CD4-positive, alpha-beta T cell treated with Interleukin-6 for 4 hours (primary cell): ENCODE measurements around the gene OTUD3.
A peak's percentile ranks its signal among the peaks of the same experiment; 100 is the strongest.
"Not testable (repeated sequence)": the region's sequence is repeated elsewhere in the genome, so short reads cannot be mapped to it uniquely, and the experiment has no call there.

Experiments used
- DNase-seq: peaks from one replicate; pipeline ENCODE4 v3.0.0-alpha.2; 2020; ENCODE audit warnings: mixed read lengths

OTUD3 gene

GRCh38 chr1:19869453-19869852 lies 12.7 kb upstream of the OTUD3 start:
- not testable (repeated sequence) for DNase-seq

- DNase-seq: no peak
Measured at GRCh38 chr1:19869929-19870328, 12.3 kb upstream of the OTUD3 start.

- no peak for DNase-seq
Measured at GRCh38 chr1:19872190-19872589, 10.0 kb upstream of the OTUD3 start.

- DNase-seq: no peak
Measured at GRCh38 chr1:19877181-19877750, 4.9 kb upstream of the OTUD3 start.

GRCh38 chr1:19877821-19878636 lies 4.2 kb upstream of the OTUD3 start:
- no peak for DNase-seq

- no peak for DNase-seq
Measured at GRCh38 chr1:19878637-19878985, 3.6 kb upstream of the OTUD3 start.

- no peak for DNase-seq
Measured at GRCh38 chr1:19879227-19879626, 3.0 kb upstream of the OTUD3 start.

- DNase-seq: no peak
Measured at GRCh38 chr1:19879661-19880060, 2.5 kb upstream of the OTUD3 start.

GRCh38 chr1:19880841-19881240 lies 1.4 kb upstream of the OTUD3 start:
- DNase-seq: not testable (repeated sequence)

GRCh38 chr1:19884312-19884711 lies 2.1 kb downstream of the OTUD3 start:
- no peak for DNase-seq

GRCh38 chr1:19885821-19886220 lies 3.6 kb downstream of the OTUD3 start:
- DNase-seq: no peak

- DNase-seq: no peak
Measured at GRCh38 chr1:19888112-19888511, 5.9 kb downstream of the OTUD3 start.

- DNase-seq: no peak
Measured at GRCh38 chr1:19889656-19890055, 7.5 kb downstream of the OTUD3 start.

GRCh38 chr1:19892129-19892528 lies 9.9 kb downstream of the OTUD3 start:
- no peak for DNase-seq

GRCh38 chr1:19892628-19893168 lies 10.5 kb downstream of the OTUD3 start:
- DNase-seq: no peak

- no peak for DNase-seq
Measured at GRCh38 chr1:19893687-19894086, 11.5 kb downstream of the OTUD3 start.

GRCh38 chr1:19894218-19894617 lies 12.0 kb downstream of the OTUD3 start:
- no peak for DNase-seq

- DNase-seq: no peak
Measured at GRCh38 chr1:19901653-19902052, 19.5 kb downstream of the OTUD3 start.

GRCh38 chr1:19903621-19904020 lies 21.4 kb downstream of the OTUD3 start:
- DNase-seq: no peak

GRCh38 chr1:19907456-19907855 lies 25.3 kb downstream of the OTUD3 start:
- no peak for DNase-seq

GRCh38 chr1:19909392-19909791 lies 27.2 kb downstream of the OTUD3 start:
- DNase-seq: no peak

GRCh38 chr1:19909971-19910370 lies 27.8 kb downstream of the OTUD3 start:
- DNase-seq: no peak

- DNase-seq: no peak
Measured at GRCh38 chr1:19910650-19911049, 28.5 kb downstream of the OTUD3 start.

GRCh38 chr1:19918057-19918456 lies 35.9 kb downstream of the OTUD3 start:
- peak; percentile 85 for DNase-seq
